K562 (cell line): ENCODE measurements around the gene SH3RF1.

Experiments used
- CEBPG ChIP-seq, 3 experiments: fragments of 200-800 bp in 1 of 3; sonication (Bioruptor generic) in 1 of 3; sonication (generic) in 1 of 3; formaldehyde crosslinking in 1 of 3; IDR thresholded peaks in 2 of 3; conservative IDR thresholded peaks in 1 of 3; 2 replicates each; pipeline versions ENCODE4 v1.6.1 to v1.8.0; 2016 to 2022; ENCODE audit warnings: missing compliant biosample characterization in 2 of 3, missing genetic modification characterization in 2 of 3, mild to moderate bottlenecking in 1 of 3, missing genetic modification reagents in 1 of 3
- HDAC6 ChIP-seq: IDR thresholded peaks from 2 replicates; pipeline ENCODE4 v1.6.1; 2012; ENCODE audit warnings: low read depth, mild to moderate bottlenecking, control low read depth, inconsistent platforms, low read length, moderate library complexity
- NR4A1 ChIP-seq, 2 experiments: fragments of 250-450 bp in 1 of 2; fragments of 450-650 bp in 1 of 2; sonication (Bioruptor Pico) in 1 of 2; IDR thresholded peaks; 2 replicates each; pipeline versions ENCODE4 v1.4.0 to v1.6.1; 2016 to 2020; ENCODE audit warnings: mild to moderate bottlenecking in 2 of 2, missing compliant biosample characterization in 1 of 2, missing genetic modification characterization in 1 of 2, moderate library complexity in 1 of 2
- RBM17 ChIP-seq: fragments of 200-400 bp; formaldehyde crosslinking; IDR thresholded peaks from 2 replicates; pipeline ENCODE4 v1.6.1; 2017; ENCODE audit warnings: low read depth, mild to moderate bottlenecking, low read length, borderline replicate concordance
- TBL1XR1 ChIP-seq, 2 experiments: IDR thresholded peaks; 2 replicates each; pipeline ENCODE4 v1.6.1; 2012; ENCODE audit warnings: improper control_type of control experiment in 2 of 2, low read length in 2 of 2, mild to moderate bottlenecking in 1 of 2

- TF ChIP-seq TBL1XR1 (IDR thresholded peaks at IDR 0.05; ENCODE audit: low read length in 2 of 2) (no peak), RBM17 (no peak), CEBPG (CRISPR knock-in tag; IDR thresholded peaks at IDR 0.05) (no peak), CEBPG (tag; conservative IDR thresholded peaks at IDR 0.05 in 1 of 2, IDR thresholded peaks at IDR 0.05 in 1 of 2) (no peak), NR4A1 (CRISPR knock-in tag; IDR thresholded peaks at IDR 0.05) (no peak), NR4A1 (tag; IDR thresholded peaks at IDR 0.05) (no peak), HDAC6 (no peak)
Measured at GRCh38 chr4:169253904-169254303, 16.9 kb downstream of the SH3RF1 start.
